AG04450 (cell line): ENCODE results near the gene FBXO9. TPM values are rescaled to one million over a fixed set of nuclear protein-coding genes. Genes with fewer than 3 reads are reported as not detected.
A peak's percentile ranks its signal among the peaks of the same experiment; 100 is the strongest.
"Not testable (repeated sequence)": the region's sequence is repeated elsewhere in the genome, so short reads cannot be mapped to it uniquely, and the experiment has no call there.

Experiments used
- CTCF ChIA-PET: fragments of 300-600, 350-600 bp; formaldehyde crosslinking; extraction: SDS; loops from one replicate; lab custom pipeline; 2022; ENCODE audit warnings: antibody characterized with exemption, inconsistent platforms; lab: Charles Lee
- POLR2A ChIA-PET: fragments of 350-600 bp; formaldehyde crosslinking; extraction: SDS; loops from one replicate; lab custom pipeline; 2021; ENCODE audit warnings: antibody characterized with exemption, inconsistent platforms; lab: Yijun Ruan, JAX
- DNase-seq: peaks from one replicate; pipeline ENCODE4 v3.0.0-alpha.2; 2011; ENCODE audit warnings: low read depth, low spot score
- H3K27ac ChIP-seq: one replicate; pipeline ENCODE4 v1.5.1; 2012; ENCODE audit warnings: low read depth, low read length, control low read depth
- H3K27me3 ChIP-seq: one replicate; pipeline ENCODE4 v1.6.0; 2012; ENCODE audit warnings: low read length; ENCODE audit not compliant: control insufficient read depth, insufficient read depth
- H3K4me3 ChIP-seq: 2 replicates; pipeline ENCODE4 v1.5.1; 2011; ENCODE audit warnings: mild to moderate bottlenecking, low read depth, low read length, control low read depth
- H3K9me3 ChIP-seq: 2 replicates; pipeline ENCODE4 v1.5.1; 2012; ENCODE audit warnings: low read length; ENCODE audit not compliant: control insufficient read depth, insufficient read depth
- polyA plus RNA-seq: library from polyadenylated mRNA; depleted of rRNA; stranded (reverse); fragments of >200 nt; gene quantifications from 2 replicates; pipeline ENCODE4 v1.2.3, GENCODE V29; 2011
- TF ChIP-seq, protein P1 (sequence below): IDR thresholded peaks from 2 replicates; pipeline ENCODE4 v1.5.1; 2011; ENCODE audit warnings: low read depth, low read length, control low read depth, inconsistent platforms

The FBXO9 gene
- polyA plus RNA-seq, 1 experiment = 90.2 TPM

GRCh38 chr6:53058388-53059195, 6.6 kb upstream of the FBXO9 start:
- Histone ChIP-seq H3K27ac (no peak overlapping the region), H3K4me3 (no peak overlapping the region), H3K27me3 (no peaks in the 10 kb centered on the region), H3K9me3 (no peaks in the 10 kb centered on the region)
- ChIA-PET POLR2A (no interaction called here), CTCF (no interaction called here)
- no peak for DNase-seq
- TF ChIP-seq, protein P1, sequence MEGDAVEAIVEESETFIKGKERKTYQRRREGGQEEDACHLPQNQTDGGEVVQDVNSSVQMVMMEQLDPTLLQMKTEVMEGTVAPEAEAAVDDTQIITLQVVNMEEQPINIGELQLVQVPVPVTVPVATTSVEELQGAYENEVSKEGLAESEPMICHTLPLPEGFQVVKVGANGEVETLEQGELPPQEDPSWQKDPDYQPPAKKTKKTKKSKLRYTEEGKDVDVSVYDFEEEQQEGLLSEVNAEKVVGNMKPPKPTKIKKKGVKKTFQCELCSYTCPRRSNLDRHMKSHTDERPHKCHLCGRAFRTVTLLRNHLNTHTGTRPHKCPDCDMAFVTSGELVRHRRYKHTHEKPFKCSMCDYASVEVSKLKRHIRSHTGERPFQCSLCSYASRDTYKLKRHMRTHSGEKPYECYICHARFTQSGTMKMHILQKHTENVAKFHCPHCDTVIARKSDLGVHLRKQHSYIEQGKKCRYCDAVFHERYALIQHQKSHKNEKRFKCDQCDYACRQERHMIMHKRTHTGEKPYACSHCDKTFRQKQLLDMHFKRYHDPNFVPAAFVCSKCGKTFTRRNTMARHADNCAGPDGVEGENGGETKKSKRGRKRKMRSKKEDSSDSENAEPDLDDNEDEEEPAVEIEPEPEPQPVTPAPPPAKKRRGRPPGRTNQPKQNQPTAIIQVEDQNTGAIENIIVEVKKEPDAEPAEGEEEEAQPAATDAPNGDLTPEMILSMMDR = no peak

DNA sequence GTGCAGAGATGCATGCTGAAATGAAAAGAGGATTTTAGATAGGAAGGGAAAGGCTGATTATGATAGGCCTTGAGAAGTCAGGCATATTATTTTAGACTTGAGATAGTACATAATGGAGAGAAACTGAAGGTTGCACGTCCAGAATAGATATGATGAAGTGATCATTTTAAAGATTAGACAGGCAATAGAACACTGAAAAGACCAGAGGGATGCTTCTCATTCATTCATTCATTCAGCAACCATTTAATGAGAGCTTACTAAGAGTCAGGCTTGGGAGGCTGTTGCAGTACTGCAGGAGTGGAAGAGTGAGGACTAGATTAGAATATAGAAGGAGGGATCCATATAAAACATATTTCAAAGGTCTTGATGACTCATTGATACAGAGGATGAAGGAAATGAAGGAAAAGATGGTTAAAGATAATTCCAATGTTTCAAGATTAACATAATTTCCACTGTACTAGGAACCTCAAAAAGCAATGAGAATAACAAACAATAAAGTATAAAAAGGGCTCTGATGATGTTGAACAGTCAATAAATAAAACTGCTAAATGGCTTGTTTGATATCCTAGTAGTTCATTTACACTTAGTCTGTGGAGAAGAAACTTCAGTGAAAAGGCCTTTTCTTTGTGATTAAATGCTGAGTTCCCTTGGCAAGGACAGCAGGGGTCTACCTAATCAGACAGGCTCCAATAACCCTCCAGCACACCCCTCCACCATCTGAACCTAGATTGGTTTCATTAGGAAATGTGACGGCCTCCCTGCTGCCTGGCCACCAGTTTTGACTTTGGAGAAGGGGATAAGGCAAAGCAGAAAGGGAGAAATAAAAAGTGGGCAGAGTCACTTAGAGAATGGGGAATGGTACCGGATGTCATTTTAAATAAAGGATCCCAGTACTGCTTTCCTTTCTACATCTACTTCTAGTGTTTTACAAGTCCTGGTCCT, 5.3 kb upstream of the FBXO9 start:
- ChIA-PET POLR2A (no interaction called here), CTCF (no interaction called here)
- TF ChIP-seq, protein P1 = no peak
- no peaks in the 10 kb centered on the region for H3K9me3 ChIP-seq
- H3K27me3 ChIP-seq = no peaks in the 10 kb centered on the region
- H3K27ac ChIP-seq = no peak overlapping the region
- DNase-seq = no peak
- H3K4me3 ChIP-seq = peak overlapping the region; percentile 75

- POLR2A ChIA-PET = no interaction called here
- no peaks in the 10 kb centered on the region for H3K27me3 ChIP-seq
- H3K4me3 ChIP-seq = peak overlapping the region; percentile 75
- DNase-seq = no peak
- TF ChIP-seq, protein P1 = no peak
- H3K27ac ChIP-seq = no peak overlapping the region
- CTCF ChIA-PET = no interaction called here
- no peaks in the 10 kb centered on the region for H3K9me3 ChIP-seq
These were observed 3.0 kb upstream of the FBXO9 start for GRCh38 chr6:53062169-53062539.

- CTCF ChIA-PET = interaction anchor here (0.7 kb wide), 1 partner anchor 247 kb away, joined by 3 read pairs; no protein-coding TSS in a partner anchor
- H3K27ac ChIP-seq, DNase-seq, POLR2A ChIA-PET, H3K4me3 ChIP-seq, H3K9me3 ChIP-seq, H3K27me3 ChIP-seq: not testable (repeated sequence)
These were observed 949 bp upstream of the FBXO9 start for GRCh38 chr6:53064255-53064654.

DNA sequence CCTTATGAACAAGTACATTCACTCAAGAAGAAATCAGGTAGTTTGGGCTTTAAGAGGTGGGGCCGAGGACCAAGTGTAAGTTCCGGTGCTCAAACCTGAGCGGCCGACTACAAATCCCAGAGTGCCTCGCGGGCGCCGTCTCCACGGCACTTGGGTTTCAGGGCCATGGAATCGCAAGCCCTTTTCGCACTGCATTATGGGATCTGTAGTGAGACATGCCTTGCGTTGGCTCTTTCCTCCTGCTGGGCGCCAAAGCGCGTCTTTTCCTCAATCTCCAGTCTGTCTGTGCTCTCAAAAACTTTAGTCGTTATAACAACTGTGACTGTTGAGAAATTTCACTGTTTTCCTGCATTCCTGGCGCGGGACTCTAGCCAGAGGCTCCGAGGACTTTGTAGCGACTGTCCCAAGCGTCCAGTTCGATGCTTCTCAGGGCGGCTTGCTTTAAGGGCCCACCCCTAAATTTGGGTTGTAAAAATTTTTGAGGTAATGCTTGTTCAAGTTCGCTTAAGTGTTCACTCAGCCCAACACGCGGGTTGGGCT, 408 bp upstream of the FBXO9 start:
- H3K27me3 ChIP-seq = no peaks in the 10 kb centered on the region
- DNase-seq = peak; percentile 93
- POLR2A ChIA-PET = interaction anchor here (1.6 kb wide), 1 partner anchor 71 kb away, joined by 7 read pairs; no protein-coding TSS in a partner anchor
- H3K9me3 ChIP-seq = no peaks in the 10 kb centered on the region
- H3K27ac ChIP-seq = peak overlapping the region; percentile 54
- TF ChIP-seq, protein P1 = no peak
- CTCF ChIA-PET = interaction anchor here (4.4 kb wide), 1 partner anchor 70 kb away, joined by 45 read pairs; the partner anchor contains the start of gene GSTA4
- peak overlapping the region; percentile 76 for H3K4me3 ChIP-seq
